Activated naive CD8-positive, alpha-beta T cell treated with anti-CD3 and anti-CD28 coated beads for 36 hours (primary cell): Measurements from ENCODE around the gene WNK1. TPM values are rescaled to one million over a fixed set of nuclear protein-coding genes. Genes with fewer than 3 reads are reported as not detected.
"Not testable (repeated sequence)": the region's sequence is repeated elsewhere in the genome, so short reads cannot be mapped to it uniquely, and the experiment has no call there.

ENCODE experiments used
- DNase-seq: peaks from one replicate; pipeline ENCODE4 v3.0.0; 2021
- H3K27ac Mint-ChIP-seq: one replicate; pipeline ENCODE4 v1.8.0; 2022; ENCODE audit warnings: mild to moderate bottlenecking, moderate library complexity, mixed read lengths
- H3K27me3 Mint-ChIP-seq: one replicate; pipeline ENCODE4 v1.8.0; 2022; ENCODE audit warnings: mild to moderate bottlenecking, mixed read lengths
- H3K36me3 Mint-ChIP-seq: one replicate; pipeline ENCODE4 v1.8.0; 2021; ENCODE audit warnings: mild to moderate bottlenecking, mixed read lengths
- H3K4me1 Mint-ChIP-seq: one replicate; pipeline ENCODE4 v1.8.0; 2021; ENCODE audit warnings: mixed read lengths
- H3K4me3 Mint-ChIP-seq: one replicate; pipeline ENCODE4 v1.8.0; 2022; ENCODE audit warnings: mild to moderate bottlenecking, moderate library complexity, mixed read lengths
- H3K9me3 Mint-ChIP-seq: one replicate; pipeline ENCODE4 v1.8.0; 2022; ENCODE audit warnings: mixed read lengths
- total RNA-seq, 2 experiments: library from RNA; stranded (reverse); gene quantifications; one replicate each; pipeline ENCODE4 v1.2.3, GENCODE V29; 2021

Gene WNK1
- total RNA-seq, 2 experiments from 2014 or later = 117 to 118 TPM

- Mint-ChIP-seq H3K36me3 (peaks cover 15% of the 10 kb centered on the region), H3K4me3 (no peak overlapping the region), H3K4me1 (peaks cover 72% of the 10 kb centered on the region), H3K9me3 (no peaks in the 10 kb centered on the region), H3K27ac (peak overlapping the region; percentile 70), H3K27me3 (no peaks in the 10 kb centered on the region)
- DNase-seq = no peak
Observed at GRCh38 chr12:810116-810515, 57.7 kb downstream of the WNK1 start.

- H3K36me3 Mint-ChIP-seq = peaks cover 15% of the 10 kb centered on the region
- H3K27me3 Mint-ChIP-seq = no peaks in the 10 kb centered on the region
- H3K4me3 Mint-ChIP-seq = no peak overlapping the region
- peak; percentile 59 for DNase-seq
- H3K4me1 Mint-ChIP-seq = peaks cover 68% of the 10 kb centered on the region
- no peaks in the 10 kb centered on the region for H3K9me3 Mint-ChIP-seq
- peak overlapping the region; percentile 70 for H3K27ac Mint-ChIP-seq
Observed at GRCh38 chr12:810671-811415, 58.5 kb downstream of the WNK1 start.

GRCh38 chr12:812950-813349 is 60.6 kb downstream of the WNK1 start:
- no peak for DNase-seq
- no peaks in the 10 kb centered on the region for H3K9me3 Mint-ChIP-seq
- no peak overlapping the region for H3K4me3 Mint-ChIP-seq
- no peak overlapping the region for H3K27ac Mint-ChIP-seq
- H3K27me3 Mint-ChIP-seq = no peaks in the 10 kb centered on the region
- H3K4me1 Mint-ChIP-seq = peaks cover 50% of the 10 kb centered on the region
- peaks cover 18% of the 10 kb centered on the region for H3K36me3 Mint-ChIP-seq

- peaks cover 43% of the 10 kb centered on the region for H3K4me1 Mint-ChIP-seq
- H3K4me3 Mint-ChIP-seq, DNase-seq, H3K9me3 Mint-ChIP-seq, H3K27me3 Mint-ChIP-seq, H3K27ac Mint-ChIP-seq: not testable (repeated sequence)
- peaks cover 37% of the 10 kb centered on the region for H3K36me3 Mint-ChIP-seq
Observed at GRCh38 chr12:817456-817855, 65.1 kb downstream of the WNK1 start.

- Mint-ChIP-seq H3K36me3 (peaks cover 42% of the 10 kb centered on the region), H3K27ac (no peak overlapping the region), H3K27me3 (no peaks in the 10 kb centered on the region)
Observed at GRCh38 chr12:817941-818600, 65.7 kb downstream of the WNK1 start.

GRCh38 chr12:818733-819132 is 66.4 kb downstream of the WNK1 start:
- Mint-ChIP-seq H3K4me1 (peaks cover 44% of the 10 kb centered on the region), H3K36me3 (peaks cover 42% of the 10 kb centered on the region), H3K27ac (no peak overlapping the region)

More at GRCh38 chr12:817941-818600, 65.7 kb downstream of the WNK1 start:
- Mint-ChIP-seq H3K9me3 (peaks cover 6% of the 10 kb centered on the region), H3K4me3 (no peak overlapping the region), H3K4me1 (peaks cover 45% of the 10 kb centered on the region)
- no peak for DNase-seq

GRCh38 chr12:820336-820735 is 68.0 kb downstream of the WNK1 start:
- Mint-ChIP-seq H3K4me1 (peaks cover 39% of the 10 kb centered on the region), H3K27ac (no peak overlapping the region), H3K27me3 (no peaks in the 10 kb centered on the region), H3K4me3 (no peak overlapping the region), H3K36me3 (peaks cover 36% of the 10 kb centered on the region), H3K9me3 (peaks cover 9% of the 10 kb centered on the region)
- DNase-seq = no peak

More at GRCh38 chr12:818733-819132, 66.4 kb downstream of the WNK1 start:
- Mint-ChIP-seq H3K27me3 (no peaks in the 10 kb centered on the region), H3K9me3 (peaks cover 9% of the 10 kb centered on the region), H3K4me3 (no peak overlapping the region)
- no peak for DNase-seq

GRCh38 chr12:823028-823698 is 70.8 kb downstream of the WNK1 start:
- H3K4me1 Mint-ChIP-seq = peaks cover 42% of the 10 kb centered on the region
- no peaks in the 10 kb centered on the region for H3K27me3 Mint-ChIP-seq
- H3K4me3 Mint-ChIP-seq = no peak overlapping the region
- H3K27ac Mint-ChIP-seq = no peak overlapping the region
- H3K9me3 Mint-ChIP-seq = peaks cover 9% of the 10 kb centered on the region
- DNase-seq = no peak
- H3K36me3 Mint-ChIP-seq = peaks cover 34% of the 10 kb centered on the region

GRCh38 chr12:826331-826730 is 74.0 kb downstream of the WNK1 start:
- Mint-ChIP-seq H3K9me3 (peaks cover 9% of the 10 kb centered on the region), H3K27me3 (no peaks in the 10 kb centered on the region), H3K27ac (no peak overlapping the region), H3K36me3 (peaks cover 28% of the 10 kb centered on the region), H3K4me3 (no peak overlapping the region), H3K4me1 (peaks cover 39% of the 10 kb centered on the region)
- no peak for DNase-seq

GRCh38 chr12:828726-829395 is 76.5 kb downstream of the WNK1 start:
- DNase-seq = no peak
- Mint-ChIP-seq H3K4me3 (no peak overlapping the region), H3K27ac (peak overlapping the region; percentile 6), H3K9me3 (no peaks in the 10 kb centered on the region), H3K4me1 (peaks cover 24% of the 10 kb centered on the region), H3K36me3 (peaks cover 18% of the 10 kb centered on the region), H3K27me3 (no peaks in the 10 kb centered on the region)

GRCh38 chr12:830111-830867 is 77.9 kb downstream of the WNK1 start:
- Mint-ChIP-seq H3K36me3 (peaks cover 21% of the 10 kb centered on the region), H3K9me3 (no peaks in the 10 kb centered on the region), H3K27me3 (no peaks in the 10 kb centered on the region), H3K27ac (no peak overlapping the region), H3K4me3 (no peak overlapping the region), H3K4me1 (peaks cover 22% of the 10 kb centered on the region)
- DNase-seq = no peak

- no peak for DNase-seq
- H3K27me3 Mint-ChIP-seq = no peaks in the 10 kb centered on the region
- H3K9me3 Mint-ChIP-seq = no peaks in the 10 kb centered on the region
- H3K36me3 Mint-ChIP-seq = peaks cover 13% of the 10 kb centered on the region
- H3K4me1 Mint-ChIP-seq = peaks cover 15% of the 10 kb centered on the region
- no peak overlapping the region for H3K4me3 Mint-ChIP-seq
- no peak overlapping the region for H3K27ac Mint-ChIP-seq
Observed at GRCh38 chr12:835754-836518, 83.6 kb downstream of the WNK1 start.

- no peak overlapping the region for H3K4me3 Mint-ChIP-seq
- H3K4me1 Mint-ChIP-seq = peaks cover 20% of the 10 kb centered on the region
- no peak for DNase-seq
- no peaks in the 10 kb centered on the region for H3K27me3 Mint-ChIP-seq
- H3K27ac Mint-ChIP-seq = no peak overlapping the region
- no peaks in the 10 kb centered on the region for H3K9me3 Mint-ChIP-seq
- H3K36me3 Mint-ChIP-seq = peaks cover 11% of the 10 kb centered on the region
Observed at GRCh38 chr12:836952-837351, 84.6 kb downstream of the WNK1 start.

- Mint-ChIP-seq H3K4me3 (no peak overlapping the region), H3K4me1 (peaks cover 22% of the 10 kb centered on the region), H3K27ac (no peak overlapping the region), H3K36me3 (peaks cover 12% of the 10 kb centered on the region), H3K9me3 (no peaks in the 10 kb centered on the region), H3K27me3 (no peaks in the 10 kb centered on the region)
- no peak for DNase-seq
Observed at GRCh38 chr12:837548-837947, 85.2 kb downstream of the WNK1 start.
